ENCODE data around the gene CUEDC1.
A peak's percentile ranks its signal among the peaks of the same experiment; 100 is the strongest.

Gene CUEDC1

DNA sequence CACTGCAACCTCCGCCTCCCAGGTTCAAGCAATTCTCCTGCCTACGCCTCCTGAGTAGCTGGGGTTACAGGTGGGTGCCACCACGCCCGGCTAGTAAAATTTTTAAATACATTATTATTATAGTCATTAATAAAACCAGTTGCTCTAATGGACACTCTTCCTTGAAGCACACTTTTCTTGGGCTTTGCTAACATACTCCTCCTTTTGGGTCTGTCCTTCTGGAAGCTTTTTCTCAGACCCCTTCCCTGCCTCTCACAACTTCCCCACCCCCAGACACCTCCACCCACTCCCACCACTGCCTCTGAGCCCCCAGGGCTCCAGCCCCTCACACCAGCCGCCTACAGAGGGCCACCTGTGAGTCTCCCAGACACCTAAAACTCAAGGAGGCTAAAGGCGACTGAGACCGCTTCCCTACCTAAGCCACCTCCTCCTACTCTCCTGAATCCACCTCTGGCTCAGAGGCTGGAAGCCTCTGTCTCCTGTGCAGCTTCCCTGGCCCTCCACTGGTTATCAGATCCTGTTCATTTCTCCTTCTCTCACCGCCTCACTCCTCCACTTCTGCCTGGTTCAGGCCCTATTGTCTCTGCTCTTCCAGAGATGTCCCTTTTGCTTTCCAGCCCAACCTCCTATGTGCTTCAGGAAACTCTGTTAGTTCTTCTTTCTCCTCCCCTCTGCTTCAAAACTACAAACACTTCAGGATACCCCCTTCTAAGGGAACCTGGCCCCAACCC is 2.1 kb upstream of the CUEDC1 start:
- DNase-seq = no peak

DNA sequence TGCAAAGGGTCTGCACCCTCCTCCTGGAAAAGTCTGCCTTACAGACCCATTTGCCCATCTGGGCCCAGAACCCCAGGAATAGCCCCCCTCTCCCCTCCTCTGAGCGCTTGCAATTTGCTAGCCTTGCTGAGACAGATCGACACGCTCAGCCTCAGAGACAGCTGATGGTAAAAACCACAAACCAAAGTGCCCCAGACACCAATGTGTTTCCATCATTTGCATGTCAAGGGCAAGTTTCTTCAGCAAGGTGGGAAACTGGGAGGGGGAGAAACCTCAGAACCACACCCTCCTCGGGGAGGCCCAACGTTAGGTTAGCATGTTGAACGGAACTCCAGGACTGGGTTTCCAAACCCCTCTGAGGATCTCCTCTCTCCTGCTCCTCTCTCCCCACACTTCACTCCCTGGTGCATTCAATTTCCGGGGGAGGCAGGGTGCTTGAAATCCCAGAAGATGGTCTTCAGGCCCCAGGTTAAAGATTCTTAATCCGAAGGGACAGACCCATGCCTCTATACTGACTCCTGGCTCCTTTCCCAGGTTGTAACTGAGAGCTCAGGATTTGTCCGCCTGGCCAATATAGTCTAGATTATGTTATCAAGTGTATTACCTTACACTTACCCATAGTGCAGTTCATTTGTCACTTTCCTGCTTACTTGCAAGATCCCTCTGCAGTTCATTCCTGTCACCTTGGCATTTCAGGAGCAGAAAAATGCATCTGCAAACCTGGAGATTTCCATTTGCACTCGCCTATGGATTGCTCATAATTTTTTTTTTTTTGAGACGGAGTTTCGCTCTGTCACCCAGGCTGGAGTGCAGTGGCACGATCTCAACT is 1.3 kb upstream of the CUEDC1 start:
- no peak for DNase-seq

DNA sequence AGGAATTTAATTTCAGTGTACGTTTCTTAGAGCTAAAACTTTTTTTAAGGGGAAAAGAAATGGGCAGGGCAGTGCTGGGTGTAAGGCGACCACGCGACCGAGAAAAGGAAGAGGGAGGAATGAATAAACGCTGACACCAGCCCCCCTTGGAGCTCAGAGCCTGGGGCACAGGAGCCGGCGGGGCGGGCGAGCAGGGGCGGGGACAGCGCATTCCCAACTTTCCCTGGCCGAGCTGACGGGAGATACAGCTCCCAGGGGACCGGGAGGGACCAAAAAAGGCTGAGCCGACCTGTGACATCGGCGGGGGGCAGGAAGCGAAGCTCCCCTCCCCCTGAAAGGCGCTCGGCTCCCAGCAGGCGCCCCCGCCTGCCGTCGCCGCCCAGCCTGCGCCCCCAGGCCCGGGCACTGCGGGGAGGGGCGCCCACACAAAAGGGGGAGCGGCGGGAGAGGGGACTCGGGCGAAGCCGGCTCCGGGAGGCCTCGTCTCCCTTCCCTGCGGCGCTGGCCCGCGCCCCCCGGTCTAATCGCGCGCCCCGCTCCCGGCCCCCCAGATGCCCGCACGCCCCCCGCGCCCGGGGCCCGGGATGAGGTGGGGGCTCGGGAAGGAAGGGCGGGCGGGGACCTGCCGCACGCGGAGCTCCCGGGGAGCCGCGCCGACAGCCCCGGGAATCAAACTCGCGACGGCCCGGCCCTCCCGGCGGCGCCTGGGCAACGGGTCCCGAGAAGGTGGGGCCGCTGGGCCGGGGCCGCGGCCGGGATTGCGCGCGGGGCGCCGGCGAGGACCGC is 622 bp downstream of the CUEDC1 start:
- no peak for DNase-seq

DNA sequence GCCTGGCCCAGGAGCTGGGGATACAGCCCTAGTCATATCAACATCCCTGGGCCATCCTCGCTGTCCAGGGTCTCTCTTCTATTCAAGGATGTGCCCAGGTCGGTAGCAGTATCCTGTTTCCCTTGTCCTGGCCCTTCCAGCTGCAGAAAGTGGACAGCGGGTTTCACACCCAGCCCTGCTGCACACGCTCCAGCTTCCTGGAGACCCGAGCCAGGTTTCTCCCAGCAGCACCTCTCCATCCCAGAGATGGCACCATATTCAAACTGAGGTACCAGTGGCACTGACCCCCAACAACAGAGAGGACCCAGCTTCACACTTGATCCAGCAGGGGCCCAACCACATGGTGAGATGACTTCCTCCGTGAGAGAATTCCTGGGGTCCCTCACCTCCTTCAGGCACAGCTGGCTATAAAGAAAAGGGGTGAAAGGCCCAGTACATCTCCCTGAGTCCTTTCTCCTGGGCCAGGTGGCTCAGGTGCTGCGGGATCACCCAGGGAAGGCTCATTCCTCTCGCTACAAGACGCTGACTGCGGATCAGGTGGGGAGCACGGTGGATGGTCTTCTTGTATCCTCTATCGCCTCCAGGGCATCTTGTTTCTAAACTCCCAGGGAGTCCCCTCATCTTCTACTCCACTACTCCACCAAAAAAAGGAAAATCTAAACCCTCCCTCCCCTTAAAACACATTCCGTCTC is 1.4 kb downstream of the CUEDC1 start:
- no peak for DNase-seq

DNA sequence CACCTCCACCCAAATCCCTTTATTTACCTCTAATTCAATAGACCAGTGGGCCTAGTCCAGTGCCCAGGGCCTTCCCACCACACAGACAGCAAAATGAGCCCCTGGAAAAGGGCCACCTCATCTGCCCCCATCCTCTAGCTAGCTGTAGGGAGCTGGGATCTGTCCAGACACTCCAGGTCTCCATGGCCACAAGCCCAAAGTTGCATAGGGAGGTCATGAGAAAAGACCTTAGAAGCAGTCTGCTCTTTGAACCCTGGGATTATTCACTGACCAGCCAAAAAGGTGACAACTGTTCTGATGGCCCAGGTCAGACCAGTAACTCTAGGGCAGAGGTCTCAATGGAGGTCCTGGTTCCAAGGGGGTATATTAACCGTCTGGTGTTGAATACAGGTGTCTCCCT is 2.0 kb downstream of the CUEDC1 start:
- no peak for DNase-seq

DNA sequence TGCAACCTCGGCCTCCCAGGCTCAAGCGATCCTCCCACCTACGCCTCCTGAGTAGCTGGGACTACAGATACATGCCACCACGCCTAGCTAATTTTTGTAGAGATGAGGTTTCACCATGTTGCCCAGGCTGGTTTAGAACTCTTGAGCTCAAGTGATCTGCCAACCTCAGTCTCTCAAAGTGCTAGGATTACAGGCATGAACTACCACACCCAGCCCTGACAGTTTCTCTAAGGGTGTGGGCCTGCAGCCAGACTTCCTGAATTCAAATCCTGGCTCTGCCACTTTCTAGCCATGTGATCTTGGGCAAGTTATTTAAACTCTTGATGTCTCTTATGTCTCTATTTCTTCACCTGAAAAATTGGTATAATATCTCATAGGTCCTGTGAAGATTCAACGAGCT is 5.6 kb downstream of the CUEDC1 start:
- DNase-seq = no peak

DNA sequence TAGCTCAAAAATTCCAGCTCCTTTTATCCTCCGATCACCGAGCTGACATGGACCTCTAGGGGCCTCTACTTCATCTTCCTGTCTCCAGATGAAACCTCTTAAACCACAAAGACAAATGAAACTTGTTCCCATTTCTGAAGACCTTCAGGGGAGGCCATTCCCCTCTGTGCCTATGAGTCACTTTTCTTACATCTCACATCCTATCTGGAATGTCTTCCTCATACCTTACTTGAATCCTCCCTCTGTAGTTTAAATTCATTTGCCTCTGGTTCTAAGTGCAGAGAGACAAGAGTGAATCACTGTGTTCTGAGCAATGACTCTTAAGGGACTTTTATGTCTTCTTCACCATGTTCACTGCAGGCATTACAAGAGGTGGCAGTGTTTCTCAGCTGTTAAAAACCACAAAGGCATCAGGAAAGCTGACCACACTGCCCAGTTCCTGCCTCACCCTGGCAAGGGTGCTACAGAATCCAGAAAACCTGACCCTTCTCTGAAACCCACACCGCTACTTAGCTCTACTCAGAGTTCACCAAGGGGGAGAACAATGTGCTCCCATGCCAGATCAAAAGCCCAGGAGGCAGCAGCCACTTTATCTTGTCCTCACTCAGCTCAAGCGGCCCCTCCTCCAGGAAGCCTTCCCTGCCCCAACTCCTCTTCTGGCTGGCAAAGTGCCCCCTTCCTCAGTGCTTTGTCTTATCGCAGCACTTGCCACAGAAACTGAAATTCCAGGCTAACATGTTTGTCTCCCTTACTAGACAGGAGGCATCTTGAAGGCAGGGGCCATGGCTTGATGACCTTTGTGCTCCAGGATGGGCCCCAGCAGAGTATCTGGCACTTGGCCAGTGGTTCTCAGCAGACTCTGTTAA is 6.4 kb downstream of the CUEDC1 start:
- DNase-seq = peak; percentile 23

DNA sequence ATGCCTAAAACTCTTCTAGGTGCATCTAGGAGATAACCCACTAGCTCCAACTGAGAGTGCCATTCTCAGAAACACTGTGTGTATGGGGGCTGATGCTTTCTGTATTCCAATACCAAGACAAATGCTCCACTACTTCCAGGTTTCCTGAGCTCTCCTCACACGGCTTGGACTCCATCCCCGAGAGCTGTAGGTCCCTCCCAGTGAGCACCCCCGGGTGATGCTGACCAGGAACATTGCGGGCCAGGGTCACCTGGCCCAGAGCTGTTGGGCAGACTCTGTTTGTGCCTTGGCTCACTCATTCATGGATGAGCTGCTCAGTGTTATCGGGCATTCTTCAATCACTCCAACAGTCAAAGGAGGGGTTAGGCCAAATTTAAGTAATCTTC is 7.0 kb downstream of the CUEDC1 start:
- no peak for DNase-seq

DNA sequence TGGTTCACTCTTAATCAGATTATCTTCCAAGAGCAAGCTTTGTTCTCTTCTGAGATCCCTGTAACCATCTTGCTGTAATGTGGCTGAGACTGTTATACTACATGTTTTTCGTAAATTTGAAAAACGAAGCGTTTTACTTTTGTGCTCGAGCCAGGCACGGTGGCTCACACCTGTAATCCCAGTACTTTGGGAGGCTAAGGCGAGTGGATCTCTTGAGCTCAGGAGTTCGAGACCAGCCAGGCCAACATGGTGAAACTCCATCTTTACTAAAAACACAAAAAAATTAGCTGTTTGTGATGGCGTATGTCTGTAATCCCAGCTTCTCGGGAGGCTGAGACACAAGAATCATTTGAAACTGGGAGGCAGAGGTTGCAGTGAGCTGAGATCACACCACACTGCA is 7.8 kb downstream of the CUEDC1 start:
- no peak for DNase-seq

DNA sequence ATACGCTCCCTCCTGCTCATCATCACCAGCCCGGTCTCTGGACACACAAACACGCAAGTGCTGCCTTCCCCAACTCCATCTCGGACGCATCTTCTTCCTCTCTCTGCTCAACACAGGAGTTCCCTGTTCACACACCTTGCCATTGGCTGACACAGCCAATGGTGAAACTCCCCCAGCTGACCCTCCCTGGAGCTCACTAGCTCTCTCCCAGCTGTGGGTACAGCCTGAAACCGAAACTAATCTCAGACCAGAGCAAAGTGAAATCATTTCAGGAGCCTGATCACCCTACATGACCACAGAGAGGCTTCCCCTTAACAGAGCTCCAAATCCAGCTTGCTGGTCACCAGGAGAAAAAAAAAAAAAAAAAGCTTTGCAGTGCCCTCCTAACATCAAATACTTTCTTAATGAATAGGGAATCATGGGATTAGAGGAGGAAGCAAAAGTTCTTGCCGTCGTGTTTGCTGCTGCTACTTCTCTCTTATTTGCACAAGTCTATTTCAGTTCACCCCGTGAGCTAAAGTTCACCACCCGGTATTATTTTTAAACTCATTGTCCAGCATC is 8.3 kb downstream of the CUEDC1 start:
- peak; percentile 18 for DNase-seq

DNA sequence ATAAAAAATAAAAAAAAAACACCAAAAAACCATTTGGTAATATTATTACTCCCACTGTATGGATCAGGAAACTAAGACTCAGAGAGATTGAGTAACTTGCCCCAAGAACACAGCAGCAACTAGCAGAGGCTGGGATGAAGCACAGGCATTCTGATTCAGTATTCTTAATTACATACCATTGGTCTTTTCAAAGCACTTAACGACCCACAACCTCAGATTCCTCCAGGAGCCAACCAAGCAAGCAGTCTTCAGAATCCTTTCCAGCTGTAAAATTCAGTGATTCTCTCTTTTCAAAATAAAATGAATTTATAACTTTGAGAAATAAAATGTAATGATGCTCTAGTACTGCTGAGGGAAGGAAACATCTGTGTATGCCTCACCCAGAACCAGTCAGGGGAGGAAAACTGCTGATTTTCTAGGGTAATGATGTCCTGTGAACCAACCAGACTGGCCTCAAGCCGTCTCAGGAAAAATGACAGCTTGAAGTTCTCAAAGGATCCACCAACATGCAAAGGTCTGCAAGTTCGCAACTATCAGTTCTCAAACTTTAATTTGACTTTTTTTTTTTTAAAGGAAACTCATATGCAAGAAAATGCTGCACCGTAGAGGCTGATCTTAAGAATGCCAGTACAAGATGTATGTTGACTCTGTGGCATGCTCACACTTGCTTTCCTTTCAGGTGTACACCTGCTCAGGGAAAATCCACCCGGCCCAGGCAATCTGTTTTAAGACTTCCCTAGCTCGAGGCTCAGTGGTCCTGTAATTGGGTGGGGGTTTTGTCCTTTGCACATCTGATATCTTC is 9.0 kb downstream of the CUEDC1 start:
- DNase-seq = no peak

DNA sequence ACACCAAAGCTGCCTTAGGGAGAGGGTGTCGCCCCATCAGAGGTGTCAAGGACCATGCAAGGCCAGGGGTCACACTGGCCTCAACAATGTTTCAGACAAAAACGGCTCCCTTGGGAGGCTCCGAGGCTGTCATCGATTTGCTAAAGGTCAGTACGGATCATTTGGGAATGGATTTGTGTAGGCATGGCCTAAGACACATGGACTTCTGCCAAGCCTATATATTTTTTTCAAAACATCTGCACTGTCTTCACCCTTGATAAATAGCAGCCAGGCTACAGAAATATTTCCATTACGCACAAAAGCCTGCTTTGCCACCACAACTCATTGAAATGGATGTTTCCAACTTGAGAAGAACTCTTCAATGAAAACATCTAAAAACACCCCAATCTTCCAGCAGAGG is 10.3 kb downstream of the CUEDC1 start:
- no peak for DNase-seq

DNA sequence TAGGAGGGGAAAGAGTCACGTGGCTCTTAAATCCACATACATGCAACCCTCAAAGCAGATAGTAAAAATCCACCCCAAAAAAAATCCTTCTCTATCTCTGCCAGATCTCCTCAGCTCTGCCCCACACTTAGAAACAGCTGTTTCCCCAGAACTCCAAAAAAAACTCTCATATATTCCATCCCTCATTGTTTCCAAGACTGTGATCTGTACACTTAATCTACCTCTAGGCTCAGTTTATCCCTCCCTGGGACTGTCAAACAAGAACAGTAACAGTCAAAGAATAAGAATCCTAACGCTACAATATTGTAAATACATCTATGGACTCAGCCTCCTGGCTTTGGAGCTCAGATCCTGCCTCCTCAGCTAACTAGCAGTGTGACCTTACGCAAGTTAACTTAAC is 11.6 kb downstream of the CUEDC1 start:
- DNase-seq = no peak

DNA sequence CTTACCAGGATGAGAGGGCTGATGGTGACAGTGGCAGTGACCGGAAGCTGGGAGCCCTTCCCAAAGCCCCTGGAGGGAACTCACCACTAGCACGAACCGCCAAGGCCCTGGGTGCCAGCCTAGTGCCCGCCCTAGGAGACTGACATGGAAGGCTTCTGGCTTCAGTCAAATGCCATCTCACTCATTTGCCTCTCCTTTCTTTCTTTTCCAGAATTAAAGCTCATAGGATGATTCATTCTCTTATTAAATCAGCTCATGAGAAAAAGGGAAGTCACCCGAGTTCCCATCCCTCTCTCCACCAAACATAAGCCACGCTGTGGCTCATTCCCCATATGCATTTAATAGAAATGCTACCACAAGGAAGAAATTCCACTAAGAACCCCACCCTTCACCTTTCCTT is 12.1 kb downstream of the CUEDC1 start:
- DNase-seq = no peak

DNA sequence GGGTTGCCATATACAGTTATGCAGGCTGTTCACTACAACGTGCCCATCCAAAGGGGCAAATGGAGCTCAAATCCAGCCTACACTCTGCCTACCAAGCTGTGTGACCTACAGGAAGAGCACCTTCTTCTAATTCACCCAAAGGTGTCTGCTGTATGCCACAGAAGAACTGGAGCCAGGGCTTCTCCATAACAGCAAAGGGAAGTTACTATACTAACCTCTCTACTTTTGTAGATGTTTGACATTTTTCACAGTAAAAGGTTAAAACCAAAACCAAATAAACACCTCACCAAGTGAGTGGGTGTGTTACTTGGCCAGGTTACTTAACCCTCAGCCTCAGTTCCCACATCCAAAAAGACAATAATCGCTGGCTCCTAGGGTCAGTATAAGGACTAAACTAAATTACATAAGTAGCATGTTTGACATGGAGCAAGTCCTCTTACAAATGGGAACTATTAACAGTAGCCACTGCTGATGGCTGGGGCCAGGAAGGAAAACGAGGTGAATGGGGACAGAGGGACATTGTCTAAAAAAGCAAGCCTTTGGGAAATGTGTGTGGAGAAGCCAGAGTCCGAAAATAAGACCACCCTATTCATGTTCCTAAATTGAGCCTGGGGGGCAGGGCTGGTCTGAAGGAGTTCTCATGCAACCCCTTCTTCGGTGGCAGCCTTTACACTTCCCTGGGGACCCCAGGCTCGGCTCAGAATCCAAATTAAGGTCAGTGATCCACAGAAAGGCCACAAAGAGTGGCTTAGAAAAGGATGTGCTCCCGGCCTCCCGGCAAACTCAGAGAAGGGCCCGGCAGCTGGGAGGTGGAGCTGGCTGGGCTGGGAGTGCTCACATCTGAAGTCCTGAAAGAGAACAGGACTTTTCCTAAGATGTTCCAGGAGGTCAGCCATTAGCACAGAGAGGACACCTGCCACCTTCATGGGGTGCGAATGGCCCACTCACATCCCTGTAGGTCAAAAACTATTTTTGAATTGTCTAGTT is 13.5 kb downstream of the CUEDC1 start:
- DNase-seq = no peak

DNA sequence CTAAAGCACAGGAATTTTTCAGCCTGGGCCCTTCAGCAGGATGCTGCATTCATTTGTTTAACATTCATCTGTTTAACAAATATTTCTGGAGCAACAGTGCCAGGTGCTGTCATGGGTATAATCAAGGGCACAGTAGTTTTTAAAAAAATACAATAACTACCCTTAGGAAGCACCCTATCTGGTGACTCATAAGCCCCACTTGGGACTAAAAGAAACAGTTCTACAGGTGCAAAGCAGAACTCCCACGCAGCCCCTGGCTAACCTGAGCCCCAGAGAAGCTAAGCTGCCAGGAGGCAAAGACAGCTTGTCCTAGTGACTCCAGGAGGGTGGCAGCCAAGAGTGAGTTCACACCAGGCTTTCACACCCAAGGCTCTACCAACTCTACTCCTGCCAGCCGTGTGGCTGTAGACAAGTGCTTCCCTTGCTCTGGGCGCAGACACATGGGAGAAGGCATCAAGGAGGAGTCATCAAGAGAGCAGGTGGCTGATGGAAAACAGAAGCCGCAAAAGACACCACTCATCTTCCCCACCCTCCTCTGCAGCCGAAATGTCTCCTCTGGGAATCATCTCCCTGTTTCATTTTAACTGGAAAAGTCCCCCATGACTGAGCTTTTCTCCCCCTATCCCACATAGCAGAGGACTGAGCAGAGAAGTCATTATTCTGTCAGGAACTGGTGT is 14.4 kb downstream of the CUEDC1 start:
- no peak for DNase-seq

DNA sequence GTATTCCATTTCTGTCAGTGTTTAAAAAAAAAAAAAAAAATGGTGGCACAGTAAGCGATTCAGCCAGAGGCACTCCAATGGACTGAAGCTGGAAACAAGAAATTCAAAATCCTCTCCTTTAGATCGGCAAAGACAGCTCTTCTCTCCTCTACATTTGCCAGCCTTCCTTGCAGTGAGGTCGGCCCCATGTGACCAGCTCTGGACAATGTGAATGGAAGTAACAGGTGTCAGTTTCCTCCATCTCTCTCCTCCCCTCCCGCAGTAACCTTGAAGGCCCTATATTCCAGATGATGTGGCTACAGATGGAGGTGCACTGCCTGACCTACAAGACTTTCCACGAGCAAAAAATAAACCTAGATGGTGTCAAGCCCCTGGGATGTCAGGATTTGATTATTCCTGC is 15.0 kb downstream of the CUEDC1 start:
- DNase-seq = no peak

DNA sequence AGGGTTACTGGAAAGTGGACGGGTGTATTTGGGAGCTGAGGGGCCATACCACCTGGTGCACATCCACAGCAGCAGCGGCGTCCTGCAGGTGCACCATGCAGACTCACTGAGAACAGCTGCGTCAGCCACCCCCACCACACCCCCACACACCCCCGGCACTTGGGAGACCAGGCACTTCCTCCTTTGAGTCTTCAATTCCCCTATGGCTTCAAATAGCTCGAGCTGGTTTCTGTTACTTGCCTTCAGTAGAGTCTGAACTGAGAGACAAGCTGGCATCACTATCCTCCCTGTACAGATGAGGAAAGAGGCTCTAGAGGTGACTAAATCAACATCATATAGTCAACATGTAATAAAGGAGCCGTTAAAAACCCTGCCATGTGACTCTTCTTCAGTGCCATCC is 15.4 kb downstream of the CUEDC1 start:
- peak; percentile 45 for DNase-seq

DNA sequence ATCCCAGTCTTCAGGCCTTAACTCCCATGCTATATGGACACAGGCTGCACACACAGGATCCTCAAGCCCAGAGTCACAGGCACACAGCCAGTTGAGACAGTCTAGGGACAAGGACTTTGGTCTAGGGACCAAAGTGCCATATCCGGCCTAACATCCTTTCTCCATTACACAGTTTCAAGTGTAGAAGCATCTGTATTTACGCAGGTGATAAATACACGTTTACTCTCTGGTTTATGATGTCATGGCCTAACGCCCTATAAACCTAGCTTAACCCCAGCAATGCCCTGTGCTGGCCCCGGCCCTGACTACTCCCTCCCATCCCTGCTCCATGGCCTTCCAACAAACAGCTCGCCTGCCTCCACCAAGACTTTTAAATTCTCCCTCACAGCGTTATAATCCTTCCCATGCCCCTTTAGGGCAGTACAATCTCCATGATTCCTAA is 17.1 kb downstream of the CUEDC1 start:
- no peak for DNase-seq

Data from KG1 (cell line).